ENCODE data around the gene DOCK3. TPM values are rescaled to one million over a fixed set of nuclear protein-coding genes. Genes with fewer than 3 reads are reported as not detected.

The DOCK3 gene
- total RNA-seq, 1 donor from 2014 or later: 2.7 TPM

DNA sequence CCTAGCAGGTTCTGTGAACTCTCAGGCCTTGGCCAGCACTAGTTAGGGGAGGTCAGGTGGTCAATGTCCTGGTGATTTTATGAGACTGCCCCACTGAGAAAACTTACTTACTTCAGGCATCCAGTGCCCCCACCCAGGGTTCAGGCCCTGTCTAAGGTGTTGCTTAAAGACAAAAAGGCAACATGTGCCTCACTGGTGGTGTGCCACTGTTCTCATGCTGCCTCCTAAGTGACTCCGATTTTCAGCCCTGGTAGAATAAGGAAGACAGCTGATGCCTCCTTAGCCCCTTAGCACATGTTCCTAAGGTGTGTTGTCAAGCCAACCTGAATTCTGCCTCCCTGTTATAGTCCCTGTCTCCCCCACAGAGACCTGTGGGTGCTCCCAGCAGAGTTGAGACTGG lies 721.7 kb downstream of the DOCK3 start:
- Histone ChIP-seq H3K36me3 (peaks cover 86% of the 10 kb centered on the region), H3K27ac (no peak overlapping the region), H3K9me3 (no peaks in the 10 kb centered on the region), H3K4me1 (peaks cover 27% of the 10 kb centered on the region), H3K27me3 (no peaks in the 10 kb centered on the region), H3K4me3 (no peak overlapping the region)
- intact Hi-C loops (cut with DNase I): no loop called here
- TF ChIP-seq, protein P1, sequence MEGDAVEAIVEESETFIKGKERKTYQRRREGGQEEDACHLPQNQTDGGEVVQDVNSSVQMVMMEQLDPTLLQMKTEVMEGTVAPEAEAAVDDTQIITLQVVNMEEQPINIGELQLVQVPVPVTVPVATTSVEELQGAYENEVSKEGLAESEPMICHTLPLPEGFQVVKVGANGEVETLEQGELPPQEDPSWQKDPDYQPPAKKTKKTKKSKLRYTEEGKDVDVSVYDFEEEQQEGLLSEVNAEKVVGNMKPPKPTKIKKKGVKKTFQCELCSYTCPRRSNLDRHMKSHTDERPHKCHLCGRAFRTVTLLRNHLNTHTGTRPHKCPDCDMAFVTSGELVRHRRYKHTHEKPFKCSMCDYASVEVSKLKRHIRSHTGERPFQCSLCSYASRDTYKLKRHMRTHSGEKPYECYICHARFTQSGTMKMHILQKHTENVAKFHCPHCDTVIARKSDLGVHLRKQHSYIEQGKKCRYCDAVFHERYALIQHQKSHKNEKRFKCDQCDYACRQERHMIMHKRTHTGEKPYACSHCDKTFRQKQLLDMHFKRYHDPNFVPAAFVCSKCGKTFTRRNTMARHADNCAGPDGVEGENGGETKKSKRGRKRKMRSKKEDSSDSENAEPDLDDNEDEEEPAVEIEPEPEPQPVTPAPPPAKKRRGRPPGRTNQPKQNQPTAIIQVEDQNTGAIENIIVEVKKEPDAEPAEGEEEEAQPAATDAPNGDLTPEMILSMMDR (IDR thresholded peaks at IDR 0.05): no peak
- DNase-seq (no peak), ATAC-seq (no peak)

DNA sequence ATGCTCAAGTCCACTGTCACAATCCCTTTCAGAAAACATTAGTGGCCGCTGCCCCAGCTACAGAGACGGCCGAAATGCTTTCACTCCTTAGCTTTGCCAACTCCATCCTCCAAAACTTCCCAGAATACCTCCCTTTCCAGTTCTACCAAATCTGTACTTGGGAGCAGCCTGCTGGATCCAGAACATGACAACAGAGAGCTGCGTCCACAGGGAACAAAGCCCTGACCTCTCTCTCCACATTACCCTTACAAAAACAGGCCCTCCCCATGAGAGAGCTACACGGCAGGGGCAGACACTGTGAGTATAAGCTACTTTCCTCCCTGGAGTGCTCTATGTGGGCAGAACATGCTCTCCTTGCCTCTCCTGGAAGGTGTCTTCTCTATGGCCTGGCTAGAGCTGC lies 722.7 kb downstream of the DOCK3 start:
- Histone ChIP-seq H3K4me3 (no peak overlapping the region), H3K36me3 (peaks cover 94% of the 10 kb centered on the region), H3K27ac (no peak overlapping the region), H3K4me1 (peaks cover 26% of the 10 kb centered on the region), H3K27me3 (no peaks in the 10 kb centered on the region), H3K9me3 (no peaks in the 10 kb centered on the region)
- ATAC-seq: no peak
- intact Hi-C loops (cut with DNase I): no loop called here
- DNase-seq: no peak
- TF ChIP-seq, protein P1 (IDR thresholded peaks at IDR 0.05): no peak

DNA sequence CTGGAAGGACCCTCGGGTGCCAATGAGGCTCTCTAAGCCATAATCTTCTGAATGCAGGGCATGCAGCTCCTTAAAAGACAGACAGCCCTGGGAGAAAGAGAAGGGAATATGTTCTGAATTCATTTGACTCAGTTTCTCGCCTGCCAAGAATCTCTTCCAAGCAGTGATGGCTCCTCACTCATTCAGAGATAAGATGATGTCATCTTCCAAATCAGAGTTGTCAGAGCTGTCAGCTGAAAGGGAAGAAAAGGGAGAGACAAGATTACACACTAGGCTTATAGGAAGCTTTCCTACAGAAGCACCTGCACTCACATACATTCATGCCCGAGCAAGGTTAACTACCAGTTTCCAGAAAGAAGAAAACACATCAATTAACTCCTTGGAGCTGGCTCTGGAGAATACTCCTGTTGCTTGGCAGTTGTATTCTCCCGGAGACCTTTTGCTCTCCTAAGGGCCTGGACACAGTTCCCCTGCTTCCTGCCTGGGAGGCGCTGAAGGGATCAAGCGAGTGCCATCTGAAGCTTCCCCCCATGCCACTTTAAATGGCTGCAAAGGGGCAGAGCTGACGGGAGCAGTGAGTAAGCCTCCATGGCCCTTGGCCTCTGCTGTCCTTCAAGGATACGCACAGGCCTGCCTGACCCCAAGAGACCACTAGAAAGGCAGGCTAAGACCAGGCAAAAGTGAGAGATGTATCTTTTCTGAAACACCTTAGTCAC lies 724.0 kb downstream of the DOCK3 start:
- ATAC-seq: no peak
- intact Hi-C loops (cut with DNase I): no loop called here
- Histone ChIP-seq H3K4me3 (no peak overlapping the region), H3K9me3 (no peaks in the 10 kb centered on the region), H3K36me3 (peaks cover 88% of the 10 kb centered on the region), H3K4me1 (peaks cover 15% of the 10 kb centered on the region), H3K27ac (no peak overlapping the region), H3K27me3 (no peaks in the 10 kb centered on the region)
- TF ChIP-seq, protein P1 (IDR thresholded peaks at IDR 0.05): no peak
- no peak for DNase-seq

DNA sequence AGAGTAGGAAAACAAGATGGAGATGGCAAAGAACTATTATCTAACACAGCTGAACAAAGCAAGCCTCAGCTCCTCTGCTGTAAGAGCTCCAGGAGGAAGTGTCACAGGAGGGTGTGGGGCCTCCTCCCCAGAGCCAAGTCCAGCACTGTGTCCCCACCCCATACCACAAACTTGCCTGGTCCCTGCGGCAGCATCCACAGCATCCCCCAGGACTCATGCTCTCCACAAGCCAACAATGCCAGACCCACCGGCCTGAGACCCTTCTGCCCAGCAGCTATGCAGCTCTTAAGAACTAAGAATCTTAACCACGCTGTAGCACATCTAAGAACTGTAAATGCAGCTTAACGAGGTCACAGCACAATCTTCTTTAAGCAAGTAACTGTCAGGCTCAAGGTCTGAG lies 725.4 kb downstream of the DOCK3 start:
- DNase-seq (no peak), ATAC-seq (peak; percentile 42)
- H3K27ac ChIP-seq: no peak overlapping the region

DNA sequence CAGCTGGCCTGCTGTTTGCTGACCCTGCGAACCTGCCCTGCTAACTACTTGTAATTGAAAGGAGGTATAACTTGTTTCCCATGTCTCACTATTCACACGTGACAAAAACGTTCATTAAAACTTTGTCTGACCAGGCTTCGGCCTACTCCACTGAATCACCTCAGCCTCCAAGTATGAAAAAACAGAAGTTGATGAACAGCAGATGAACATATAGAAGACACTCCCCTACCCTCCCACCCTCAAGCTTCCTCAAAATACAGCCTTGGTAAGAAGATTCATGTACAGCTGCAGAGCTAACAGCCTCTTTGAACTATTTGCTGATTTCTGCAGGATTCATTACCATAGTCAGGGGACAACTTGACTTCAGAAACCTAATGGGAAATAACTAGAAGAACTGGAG lies 727.0 kb downstream of the DOCK3 start:
- H3K4me1 ChIP-seq: peaks cover 7% of the 10 kb centered on the region
- ATAC-seq: peak; percentile 82
- no peak overlapping the region for H3K27ac ChIP-seq
- TF ChIP-seq, protein P1 (IDR thresholded peaks at IDR 0.05): no peak
- H3K4me3 ChIP-seq: no peak overlapping the region
- no peak for DNase-seq
- peaks cover 74% of the 10 kb centered on the region for H3K36me3 ChIP-seq
- intact Hi-C loops (cut with DNase I): no loop called here
- no peaks in the 10 kb centered on the region for H3K27me3 ChIP-seq
- no peaks in the 10 kb centered on the region for H3K9me3 ChIP-seq

More for the DNA sequence above, 725.4 kb downstream of the DOCK3 start:
- H3K36me3 ChIP-seq: peaks cover 85% of the 10 kb centered on the region
- intact Hi-C loops (cut with DNase I): no loop called here
- H3K27me3 ChIP-seq: no peaks in the 10 kb centered on the region
- no peaks in the 10 kb centered on the region for H3K9me3 ChIP-seq
- no peak overlapping the region for H3K4me3 ChIP-seq
- TF ChIP-seq, protein P1 (IDR thresholded peaks at IDR 0.05): no peak
- H3K4me1 ChIP-seq: peaks cover 7% of the 10 kb centered on the region
